DMS 273 treated with DMSO at 0.1 percent for 48 hours (cell line): ENCODE data around the gene CDHR2.

Experiments
- DNase-seq: peaks from one replicate; lab custom pipeline; 2025; lab: John Stamatoyannopoulos, UW

Gene CDHR2, protein sequence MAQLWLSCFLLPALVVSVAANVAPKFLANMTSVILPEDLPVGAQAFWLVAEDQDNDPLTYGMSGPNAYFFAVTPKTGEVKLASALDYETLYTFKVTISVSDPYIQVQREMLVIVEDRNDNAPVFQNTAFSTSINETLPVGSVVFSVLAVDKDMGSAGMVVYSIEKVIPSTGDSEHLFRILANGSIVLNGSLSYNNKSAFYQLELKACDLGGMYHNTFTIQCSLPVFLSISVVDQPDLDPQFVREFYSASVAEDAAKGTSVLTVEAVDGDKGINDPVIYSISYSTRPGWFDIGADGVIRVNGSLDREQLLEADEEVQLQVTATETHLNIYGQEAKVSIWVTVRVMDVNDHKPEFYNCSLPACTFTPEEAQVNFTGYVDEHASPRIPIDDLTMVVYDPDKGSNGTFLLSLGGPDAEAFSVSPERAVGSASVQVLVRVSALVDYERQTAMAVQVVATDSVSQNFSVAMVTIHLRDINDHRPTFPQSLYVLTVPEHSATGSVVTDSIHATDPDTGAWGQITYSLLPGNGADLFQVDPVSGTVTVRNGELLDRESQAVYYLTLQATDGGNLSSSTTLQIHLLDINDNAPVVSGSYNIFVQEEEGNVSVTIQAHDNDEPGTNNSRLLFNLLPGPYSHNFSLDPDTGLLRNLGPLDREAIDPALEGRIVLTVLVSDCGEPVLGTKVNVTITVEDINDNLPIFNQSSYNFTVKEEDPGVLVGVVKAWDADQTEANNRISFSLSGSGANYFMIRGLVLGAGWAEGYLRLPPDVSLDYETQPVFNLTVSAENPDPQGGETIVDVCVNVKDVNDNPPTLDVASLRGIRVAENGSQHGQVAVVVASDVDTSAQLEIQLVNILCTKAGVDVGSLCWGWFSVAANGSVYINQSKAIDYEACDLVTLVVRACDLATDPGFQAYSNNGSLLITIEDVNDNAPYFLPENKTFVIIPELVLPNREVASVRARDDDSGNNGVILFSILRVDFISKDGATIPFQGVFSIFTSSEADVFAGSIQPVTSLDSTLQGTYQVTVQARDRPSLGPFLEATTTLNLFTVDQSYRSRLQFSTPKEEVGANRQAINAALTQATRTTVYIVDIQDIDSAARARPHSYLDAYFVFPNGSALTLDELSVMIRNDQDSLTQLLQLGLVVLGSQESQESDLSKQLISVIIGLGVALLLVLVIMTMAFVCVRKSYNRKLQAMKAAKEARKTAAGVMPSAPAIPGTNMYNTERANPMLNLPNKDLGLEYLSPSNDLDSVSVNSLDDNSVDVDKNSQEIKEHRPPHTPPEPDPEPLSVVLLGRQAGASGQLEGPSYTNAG (N-terminal part only)

DNA sequence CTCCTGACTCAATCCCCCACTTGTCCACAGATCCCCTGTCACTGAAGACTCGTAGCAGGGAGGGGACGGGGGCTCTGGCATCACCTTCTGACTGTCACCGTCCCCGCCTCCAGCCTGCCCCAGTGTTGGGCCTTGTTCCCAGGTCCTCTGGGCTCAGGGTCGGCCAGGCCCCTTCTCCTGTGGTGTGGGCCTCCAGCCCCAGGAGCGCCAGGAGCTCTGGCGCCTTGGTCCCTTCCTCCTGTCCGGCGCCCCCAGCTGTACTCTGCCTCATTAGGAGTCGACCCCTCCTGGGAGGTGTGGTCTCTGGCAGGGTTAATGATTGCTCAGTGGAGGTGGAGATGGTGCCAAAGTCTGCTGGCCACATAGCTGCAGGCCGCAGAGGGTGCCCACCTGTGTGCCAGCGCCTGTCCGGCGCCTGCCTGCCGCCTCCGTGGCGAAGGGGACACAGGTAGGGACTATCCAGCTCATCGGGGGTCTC, at the start of gene CDHR2:
CDHR2 (plus strand) TSS at position 376 of the 478 bp plus-strand sequence. CDS start 16,011 bp downstream, outside the sequence.
- DNase-seq: no peak

DNA sequence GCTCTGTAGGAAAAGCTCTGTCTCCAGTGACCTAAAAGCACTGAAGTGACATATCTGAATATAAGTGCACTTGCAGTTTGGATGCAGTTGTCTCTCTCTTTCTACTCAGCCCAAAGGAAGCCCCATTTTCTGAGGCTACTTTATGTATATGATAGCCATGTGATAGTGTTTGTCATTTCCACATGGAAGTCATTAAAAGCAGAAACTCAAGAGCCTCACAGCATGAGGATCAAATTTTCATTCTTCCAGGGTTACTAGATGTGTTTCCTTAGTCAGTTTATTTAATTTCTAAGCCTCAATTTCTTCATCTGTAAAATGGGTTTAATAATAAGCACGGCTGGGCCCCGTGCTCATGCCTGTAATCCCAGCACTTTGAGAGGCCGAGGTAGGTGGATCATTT, 48.6 kb upstream of the CDHR2 start:
- DNase-seq: no peak

DNA sequence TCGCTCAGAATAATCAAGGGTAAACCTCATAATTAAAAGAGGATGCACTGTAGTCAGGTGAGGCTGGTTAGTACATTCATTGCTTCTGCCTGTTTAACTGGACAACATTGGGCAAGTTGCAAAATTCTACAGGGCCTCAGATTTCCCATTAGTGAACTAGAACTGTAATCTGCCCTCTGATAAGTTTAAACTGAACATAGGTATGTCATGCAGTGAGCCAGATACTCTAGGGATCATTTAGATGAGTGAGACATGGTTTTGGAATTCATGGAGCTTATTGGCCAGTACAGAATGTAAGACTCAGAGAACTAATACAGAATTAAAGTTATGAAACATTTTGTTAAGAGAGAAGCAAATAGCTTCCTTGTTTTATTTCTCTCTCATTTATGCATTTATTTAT, 47.8 kb upstream of the CDHR2 start:
- DNase-seq: no peak

DNA sequence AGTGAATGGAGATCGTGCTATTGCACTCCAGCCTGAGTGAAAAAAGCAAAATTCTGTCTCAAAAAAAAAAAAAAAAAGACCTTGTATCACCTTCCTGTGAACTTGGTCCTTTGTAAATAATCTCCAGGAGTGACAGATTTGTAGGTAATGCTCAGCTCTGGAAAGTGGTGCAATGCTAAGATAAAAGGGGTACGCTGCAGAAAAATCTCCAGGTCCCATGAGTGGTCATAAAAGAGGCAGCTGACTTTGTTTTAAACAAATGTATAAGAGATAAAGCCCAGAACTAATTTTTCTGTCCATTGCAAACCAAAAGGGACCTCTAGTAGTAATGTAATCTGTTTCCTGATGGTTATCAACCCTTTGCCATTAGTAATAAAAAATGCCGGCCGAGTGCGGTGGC, 45.6 kb upstream of the CDHR2 start:
- no peak for DNase-seq

DNA sequence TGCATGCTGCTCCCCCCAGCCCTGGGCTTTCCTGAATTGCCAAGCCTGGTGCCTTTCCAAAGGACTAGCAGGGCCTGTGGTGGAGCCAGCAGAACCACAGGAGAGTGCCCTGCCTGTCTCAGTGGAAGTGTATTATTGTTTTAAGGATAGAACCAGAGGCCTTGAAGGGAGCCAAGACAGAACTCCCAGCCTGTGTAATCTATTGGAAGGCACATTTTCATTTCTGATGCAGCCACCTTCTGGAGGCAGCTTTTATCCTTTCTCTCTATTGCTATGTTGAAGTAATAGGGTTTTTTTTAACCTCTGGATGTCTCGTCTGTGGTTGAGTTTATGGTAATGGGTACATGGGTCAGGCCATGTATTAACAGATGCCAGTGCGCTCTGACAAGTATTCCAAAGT, 41.2 kb upstream of the CDHR2 start:
- DNase-seq: no peak

DNA sequence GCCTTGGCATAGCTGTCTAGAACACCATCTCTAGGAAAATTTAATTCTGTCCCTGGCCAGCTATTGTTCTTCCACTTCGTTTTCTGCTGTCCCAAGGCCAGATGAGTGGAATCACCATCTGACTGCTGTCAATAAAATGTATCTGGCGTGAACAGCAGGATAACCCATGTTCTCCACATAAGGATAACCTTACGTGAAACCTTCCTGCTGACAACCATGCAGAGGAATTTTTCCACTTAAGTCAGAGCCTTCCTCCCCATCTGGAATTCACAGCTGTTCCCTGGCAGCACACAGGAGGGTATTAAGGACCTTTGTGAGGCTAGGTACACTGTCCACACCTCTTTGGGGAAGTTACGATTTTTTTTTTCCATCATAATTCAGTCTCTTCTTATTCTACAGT, 40.5 kb upstream of the CDHR2 start:
- DNase-seq: no peak

DNA sequence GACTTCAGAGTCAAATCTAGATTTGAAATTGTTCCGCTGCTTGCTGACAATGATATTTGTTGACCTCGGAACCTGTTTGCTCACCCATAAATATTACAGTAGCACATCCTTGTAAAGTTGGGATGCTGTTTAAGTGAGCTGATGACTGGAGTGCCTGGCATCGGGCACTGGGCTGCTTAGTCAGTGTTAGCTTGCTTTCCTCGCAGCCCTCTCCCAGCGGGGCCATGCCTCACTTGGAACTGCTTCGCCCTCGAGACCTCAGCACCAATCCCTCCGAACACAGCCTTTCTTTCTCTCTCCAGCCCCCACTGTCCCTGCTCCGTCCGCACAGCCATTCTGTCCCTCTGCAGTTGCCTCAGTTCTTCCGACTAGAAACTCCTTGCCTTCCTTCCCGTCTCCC, 35.4 kb upstream of the CDHR2 start:
- no peak for DNase-seq

DNA sequence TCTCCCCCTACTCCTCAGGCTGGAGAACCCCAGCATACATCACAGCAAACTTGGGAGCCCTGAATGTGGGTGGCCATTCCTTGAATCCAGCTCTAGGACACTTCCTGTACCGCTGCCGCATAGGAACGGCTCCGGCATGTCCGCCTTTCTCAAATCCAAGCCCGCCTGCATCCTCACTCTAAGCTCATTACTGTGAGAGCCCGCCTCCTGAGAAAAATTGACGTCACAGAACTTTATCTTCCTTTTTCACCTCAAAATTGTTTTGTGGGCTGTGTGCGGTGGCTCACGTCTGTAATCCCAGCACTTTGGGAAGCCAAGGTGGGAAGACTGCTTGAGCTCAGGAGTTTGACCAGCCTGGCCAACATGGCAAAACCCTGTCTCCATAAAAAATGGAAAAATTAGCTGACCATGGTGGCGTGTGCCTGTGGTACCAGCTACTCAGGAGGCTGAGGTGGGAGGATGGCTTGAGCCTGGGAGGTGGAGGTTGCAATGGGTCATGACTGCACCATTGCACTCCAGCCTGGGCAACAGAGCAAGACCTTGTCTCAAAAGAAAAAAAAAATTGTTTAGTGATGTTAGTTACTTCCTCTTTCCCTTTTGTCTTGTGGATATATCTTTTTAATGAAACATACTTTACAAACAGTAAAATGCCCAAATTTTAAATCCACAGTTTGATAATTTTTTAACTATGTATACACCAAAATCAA, 34.7 kb upstream of the CDHR2 start:
- no peak for DNase-seq

DNA sequence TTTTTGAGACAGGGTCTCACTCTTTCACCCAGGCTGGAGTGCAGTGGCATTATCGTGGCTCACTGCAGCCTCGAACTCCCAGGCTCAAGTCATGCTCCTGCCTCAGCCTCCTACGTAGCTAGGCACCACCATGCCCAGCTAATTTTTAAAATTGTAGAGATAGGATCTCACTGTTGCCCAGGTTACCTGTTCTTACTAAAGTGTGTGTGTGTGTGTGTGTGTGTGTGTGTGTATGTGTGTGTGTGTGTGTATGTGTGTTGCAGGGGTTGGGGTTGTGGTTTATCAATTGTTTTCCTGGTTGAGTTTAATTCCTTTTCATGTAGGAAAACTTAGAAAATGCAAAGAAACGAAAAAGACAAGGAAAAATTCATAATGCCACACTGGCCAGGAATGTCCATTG, 33.7 kb upstream of the CDHR2 start:
- DNase-seq: no peak

DNA sequence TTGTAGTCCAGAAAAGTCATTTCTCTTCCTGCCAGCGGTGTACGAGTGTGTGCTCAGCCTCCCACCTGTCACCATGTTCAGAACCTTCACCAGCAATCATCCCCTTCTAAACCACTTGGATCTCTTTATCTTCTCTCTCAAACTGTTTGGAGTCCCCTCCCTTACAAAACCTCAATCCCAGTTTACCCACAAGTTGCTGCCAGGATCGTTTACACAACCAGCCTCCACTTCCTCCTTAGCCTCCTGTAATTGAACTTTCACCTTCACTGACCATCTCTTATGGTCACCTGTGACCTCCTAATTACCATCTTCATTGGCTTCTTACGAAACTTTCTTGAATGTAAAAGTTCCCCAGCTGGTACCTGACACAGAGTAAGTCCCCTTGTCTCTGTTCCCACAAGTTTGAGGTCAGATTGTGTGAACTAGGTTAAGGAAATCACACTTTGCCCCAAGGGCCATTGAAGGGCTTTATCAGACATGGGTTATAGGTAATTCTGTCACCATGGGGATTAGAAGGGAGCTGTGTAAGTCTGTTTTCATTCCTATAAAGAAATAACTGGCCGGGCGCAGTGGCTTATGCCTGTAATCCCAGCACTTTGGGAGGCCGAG, 32.0 kb upstream of the CDHR2 start:
- no peak for DNase-seq

DNA sequence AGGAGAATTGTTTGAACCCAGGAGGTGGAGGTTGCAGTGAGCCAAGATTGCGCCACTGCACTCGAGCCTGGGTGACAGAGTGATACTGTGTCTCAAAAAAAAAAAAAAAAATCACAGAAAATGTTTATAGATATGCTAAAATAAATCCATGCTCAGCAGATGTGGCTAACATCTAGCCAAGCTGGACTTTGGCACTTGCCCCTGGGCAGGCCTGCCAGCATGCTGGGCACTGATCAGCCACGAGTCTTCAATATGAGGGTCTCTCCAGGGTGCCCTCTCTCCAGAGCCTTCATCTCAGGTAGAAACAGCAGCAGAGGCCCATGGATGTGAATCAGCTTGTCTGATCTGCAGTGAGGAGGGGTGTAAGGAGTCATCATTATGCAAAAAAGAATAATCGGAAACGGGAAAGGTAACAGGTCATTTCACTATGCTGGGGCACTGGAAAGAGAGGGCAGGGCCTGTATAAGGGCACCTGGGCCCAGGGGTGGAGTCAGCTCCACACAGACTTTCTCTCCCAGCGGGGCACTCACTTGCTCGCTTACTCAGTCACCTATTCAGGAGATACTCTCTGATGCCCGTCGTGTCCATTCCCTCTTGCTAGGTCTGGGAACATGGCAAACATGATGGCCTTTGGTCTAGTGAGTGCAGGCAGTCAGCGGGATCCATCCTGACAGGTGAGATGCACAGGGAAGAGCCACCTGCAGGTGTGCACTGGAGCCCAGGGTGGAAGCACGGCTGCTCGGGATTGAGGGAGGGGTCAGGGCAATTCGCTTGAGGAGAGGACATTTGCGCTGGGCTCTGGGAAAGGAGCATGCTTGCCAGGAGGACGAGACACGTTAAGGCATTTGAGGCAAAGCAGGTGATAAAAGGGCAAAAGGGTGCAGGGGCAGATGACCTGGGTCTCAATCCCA, 29.1 kb upstream of the CDHR2 start:
- no peak for DNase-seq

DNA sequence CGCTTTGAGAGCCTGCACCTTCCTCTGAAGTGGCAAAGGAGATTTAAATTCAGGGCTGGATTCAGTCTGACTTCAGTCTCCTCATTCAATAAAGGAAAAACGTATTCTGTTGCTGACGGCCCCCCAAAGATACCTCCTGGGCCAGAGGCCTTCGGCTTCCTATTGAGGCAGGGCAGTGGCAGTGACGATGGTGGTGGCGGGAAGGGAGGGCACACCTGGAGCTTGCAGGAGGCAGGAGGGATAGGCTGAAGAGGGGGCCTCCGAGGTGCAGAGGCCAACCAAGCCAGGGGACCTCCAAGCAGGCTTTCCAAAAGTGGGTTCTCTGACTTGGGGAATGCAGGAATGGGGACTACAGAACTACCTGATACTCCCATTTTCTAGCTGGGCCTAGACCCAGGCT, 27.9 kb upstream of the CDHR2 start:
- no peak for DNase-seq

DNA sequence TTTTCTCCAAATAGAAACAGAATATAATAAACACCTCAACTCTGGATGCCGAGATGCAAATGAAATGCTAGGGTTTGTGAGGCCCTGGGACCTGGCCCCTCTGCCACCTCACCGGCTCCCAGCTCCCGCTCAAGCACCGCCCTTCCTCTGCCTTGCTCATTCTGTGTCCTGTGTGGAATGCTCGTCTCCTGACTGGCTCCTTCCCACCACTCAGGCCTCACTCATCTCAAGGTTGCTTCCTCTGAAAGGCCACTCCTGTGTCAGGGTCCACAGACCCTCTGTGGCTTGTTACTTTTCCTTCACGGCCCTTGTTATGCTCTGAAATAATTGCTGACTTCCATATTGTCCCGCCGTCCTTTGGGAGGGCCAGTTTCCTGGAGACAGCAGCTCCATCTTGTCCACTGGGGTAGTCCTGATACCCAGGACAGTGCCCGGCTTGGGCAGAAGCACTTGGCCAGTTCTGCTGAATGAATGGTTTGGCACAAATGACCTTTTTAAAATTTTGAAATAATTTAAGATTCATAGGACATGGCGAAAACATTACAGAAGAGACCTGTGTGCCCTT, 27.4 kb upstream of the CDHR2 start:
- no peak for DNase-seq

DNA sequence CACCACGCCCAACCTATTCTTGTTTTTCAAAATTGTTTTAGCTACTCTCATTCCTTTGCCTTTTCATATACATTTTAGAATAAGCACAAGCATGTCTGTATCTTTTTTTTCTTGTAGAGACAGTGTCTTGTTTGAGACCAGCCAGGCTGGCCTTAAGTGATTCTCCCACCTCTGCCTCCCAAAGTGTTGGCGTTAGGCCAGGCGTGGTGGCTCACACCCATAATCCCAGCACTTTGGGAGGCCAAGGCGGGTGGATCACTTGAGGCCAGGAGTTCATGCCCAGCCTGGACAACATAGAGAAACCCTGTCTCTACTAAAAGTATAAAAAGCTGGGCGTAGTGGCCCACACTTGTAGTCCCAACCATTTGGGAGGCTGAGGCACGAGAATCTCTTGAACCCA, 25.0 kb upstream of the CDHR2 start:
- no peak for DNase-seq

DNA sequence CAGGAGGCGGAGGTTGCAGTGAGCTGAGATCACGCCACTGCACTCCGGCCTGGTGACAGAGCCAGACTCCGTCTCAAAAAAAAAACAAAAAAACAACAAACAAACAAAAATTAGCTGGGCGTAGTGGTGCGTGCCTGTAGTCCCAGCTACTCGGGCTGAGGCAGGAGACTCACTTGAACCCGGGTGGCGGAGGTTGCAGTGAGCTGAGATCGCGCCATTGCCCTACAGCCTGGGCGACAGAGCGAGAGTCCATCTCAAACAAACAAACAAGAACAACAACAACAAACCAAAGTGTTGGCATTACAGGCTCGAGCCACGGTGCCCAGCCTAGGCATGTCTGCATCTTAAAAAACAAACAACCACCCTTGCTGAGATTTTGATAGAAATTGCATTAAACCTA, 24.2 kb upstream of the CDHR2 start:
- no peak for DNase-seq

DNA sequence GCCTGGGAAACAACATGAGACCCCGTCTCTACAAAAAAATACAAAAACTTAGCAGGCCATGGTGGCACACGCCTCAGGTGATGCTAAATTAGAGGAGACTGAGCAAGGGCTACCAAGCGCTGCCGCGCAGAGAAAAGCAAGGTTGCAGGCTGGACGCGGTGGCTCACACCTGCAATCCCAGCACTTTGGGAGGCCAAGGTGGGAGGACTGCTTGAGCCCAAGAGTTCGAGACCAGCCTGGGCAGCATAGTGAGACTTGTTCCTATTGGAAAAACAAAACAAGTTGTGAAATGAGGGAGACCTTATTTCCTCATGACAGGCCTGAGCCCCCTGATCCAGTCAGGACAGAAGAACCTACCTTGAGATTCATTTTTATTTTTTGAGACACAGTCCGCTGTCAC, 23.5 kb upstream of the CDHR2 start:
- DNase-seq: no peak

DNA sequence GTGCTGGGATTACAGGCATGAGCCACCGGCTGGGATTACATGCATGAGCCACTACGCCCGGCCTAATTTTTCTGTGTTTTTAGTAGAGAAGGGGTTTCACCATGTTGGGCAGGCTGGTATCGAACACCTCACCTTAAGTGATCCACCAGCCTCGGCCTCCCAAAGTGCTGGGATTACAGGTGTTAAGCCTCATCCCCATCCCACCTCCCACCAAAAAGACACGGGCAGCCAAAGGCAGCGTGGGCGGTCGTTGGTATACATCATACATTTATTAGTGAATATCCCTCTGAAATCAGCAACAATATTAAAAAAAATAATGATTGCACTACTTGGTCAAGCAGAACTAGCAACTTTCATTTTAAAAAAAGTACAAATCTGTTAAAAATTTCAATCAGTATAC, 22.7 kb upstream of the CDHR2 start:
- no peak for DNase-seq

DNA sequence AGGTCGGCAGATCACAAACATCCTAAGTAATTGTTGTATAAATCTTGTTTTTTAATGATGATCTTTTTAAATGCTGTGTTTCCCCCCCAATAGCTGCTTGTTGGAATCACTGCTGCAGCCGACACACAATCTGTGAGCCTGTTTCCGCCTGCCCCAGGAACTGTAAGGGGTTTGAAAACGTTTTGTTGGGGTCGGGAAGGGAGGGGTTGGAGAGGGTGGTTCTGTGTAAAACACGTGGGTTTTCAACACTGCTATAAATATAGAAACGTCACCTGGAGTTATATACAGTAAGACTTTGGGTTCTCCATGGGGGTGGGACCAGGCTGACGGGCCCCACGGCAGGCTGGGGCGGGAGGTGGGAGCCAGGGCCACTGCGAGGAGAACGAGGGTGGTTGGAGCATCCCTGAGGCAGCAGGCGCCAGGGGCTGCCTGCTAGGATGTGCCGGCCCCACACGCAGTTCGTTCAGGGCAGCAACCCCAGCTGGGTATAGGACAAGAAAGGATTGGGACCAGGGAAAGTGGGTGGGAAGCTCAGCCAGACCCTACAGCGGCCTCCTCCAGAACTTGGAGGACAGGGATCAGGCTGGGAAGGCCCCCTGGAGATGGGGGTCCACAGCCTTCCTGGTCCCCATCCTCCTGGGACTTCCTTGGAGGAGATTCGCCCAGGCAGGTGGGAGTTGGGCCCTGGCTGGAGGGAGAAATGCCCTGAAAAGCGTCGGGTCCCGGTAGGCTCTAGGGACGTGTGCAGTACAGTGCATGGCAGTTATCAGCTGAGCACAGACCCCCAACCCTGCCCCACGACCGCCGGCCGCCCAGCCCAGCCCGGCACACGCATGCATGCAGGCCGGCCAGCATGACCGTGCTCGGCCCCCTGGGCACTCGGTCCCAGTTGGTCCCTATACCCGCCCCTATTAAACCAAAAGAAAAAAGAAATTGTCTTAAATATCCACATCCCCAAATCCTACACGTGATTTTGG, 21.6 kb upstream of the CDHR2 start:
- no peak for DNase-seq

DNA sequence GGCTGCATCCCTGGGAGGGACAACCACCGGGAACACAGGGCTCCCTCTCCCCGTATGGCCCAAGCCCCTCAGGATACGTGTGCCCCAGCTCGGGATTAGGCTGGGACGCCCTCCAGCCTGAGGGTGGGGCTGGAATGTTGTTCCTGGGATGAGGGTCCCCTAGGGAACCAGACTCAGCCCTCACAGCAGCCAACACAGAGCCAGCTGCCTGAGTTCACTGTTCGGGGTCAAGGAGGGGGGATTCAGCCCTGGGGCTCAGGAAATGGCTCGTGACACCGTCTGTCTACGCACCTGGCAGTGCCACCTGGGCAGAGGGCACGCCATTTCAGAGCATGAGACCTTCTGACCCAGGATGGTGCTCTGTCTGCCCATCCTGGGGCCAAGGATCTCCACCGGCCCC, 20.8 kb upstream of the CDHR2 start:
- DNase-seq: no peak
